Activated T-helper 1 cell treated with anti-CD3 and anti-CD28 coated beads, Interleukin-2, amount 50 U/mL, for 16 hours (primary cell): ENCODE results near the gene POGLUT2.
"Not testable (repeated sequence)": the region's sequence is repeated elsewhere in the genome, so short reads cannot be mapped to it uniquely, and the experiment has no call there.

ENCODE experiments used
- DNase-seq, 2 donors: peaks; one replicate each; pipeline ENCODE4 v3.0.0-alpha.2; 2020; ENCODE audit warnings: low read depth in 1 of 2, low spot score in 1 of 2

The POGLUT2 gene

GRCh38 chr13:102807699-102808098, 8.9 kb upstream of the POGLUT2 start:
- no peak for DNase-seq

GRCh38 chr13:102805680-102806079, 6.9 kb upstream of the POGLUT2 start:
- DNase-seq, result no peak

- DNase-seq, result peak; percentile 56 to 70
Measured at GRCh38 chr13:102800145-102801041, 1.6 kb upstream of the POGLUT2 start.

- no peak for DNase-seq
Measured at GRCh38 chr13:102799426-102800144, 809 bp upstream of the POGLUT2 start.

GRCh38 chr13:102793611-102794355, 5.0 kb downstream of the POGLUT2 start:
- no peak for DNase-seq

- DNase-seq, result no peak
Measured at GRCh38 chr13:102792396-102792795, 6.4 kb downstream of the POGLUT2 start.

DNA sequence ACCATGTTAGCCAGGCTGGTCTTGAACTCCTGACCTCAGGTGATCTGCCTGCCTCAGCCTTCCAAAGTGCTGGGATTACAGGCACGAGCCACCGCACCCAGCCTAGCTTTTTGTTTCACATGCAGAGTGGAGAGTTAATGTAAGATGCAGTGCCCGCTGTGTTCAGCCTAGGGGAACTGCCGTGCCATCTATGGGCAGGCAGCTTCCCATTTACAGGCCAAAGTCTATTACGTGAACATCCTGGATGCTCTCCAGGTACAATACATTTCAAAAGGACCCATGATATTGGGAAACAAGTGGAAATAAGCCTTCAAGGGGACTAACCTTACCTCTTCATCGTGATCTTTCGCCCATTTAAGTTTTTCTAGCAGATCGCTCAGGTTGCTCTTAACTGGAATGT, 10.1 kb downstream of the POGLUT2 start:
- DNase-seq, result no peak

DNA sequence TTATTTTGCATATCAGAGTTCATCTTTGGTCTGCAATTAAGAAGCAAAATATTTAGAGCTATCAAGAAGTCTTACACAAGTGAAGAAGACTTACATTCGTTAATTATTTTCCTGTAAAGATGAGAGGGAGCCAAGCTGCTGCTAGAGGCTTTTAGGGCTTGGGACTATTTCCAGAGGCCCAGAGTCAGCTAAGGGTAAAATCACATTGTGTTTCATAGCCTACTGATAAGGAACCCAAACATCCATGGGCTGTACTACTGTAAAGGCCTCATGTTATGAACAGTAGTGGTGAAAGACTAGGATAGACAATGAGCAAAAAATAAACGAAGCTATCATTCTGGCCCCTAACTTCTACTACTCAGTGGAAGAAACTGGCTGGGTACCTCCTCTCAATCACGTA, 14.3 kb downstream of the POGLUT2 start:
- DNase-seq, result no peak

DNA sequence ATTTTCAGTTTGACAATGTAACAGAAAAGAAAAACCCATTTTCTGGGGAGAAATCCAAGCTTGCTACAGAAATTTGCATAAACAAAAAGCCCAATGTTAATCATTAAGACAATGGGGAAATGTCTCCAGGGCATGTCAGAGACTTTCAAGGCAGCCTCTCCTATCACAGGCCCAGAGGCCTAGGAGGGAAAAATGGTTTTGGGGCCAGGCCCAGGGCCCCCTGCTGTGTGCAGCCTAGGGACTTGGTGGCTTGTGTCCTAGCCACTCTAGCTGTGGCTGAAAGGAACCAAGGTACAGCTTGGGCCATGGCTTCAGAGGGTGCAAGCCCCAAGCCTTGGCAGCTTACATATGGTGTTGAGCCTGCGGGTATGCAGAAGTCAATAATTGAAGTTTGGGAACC, 17.2 kb downstream of the POGLUT2 start:
- no peak for DNase-seq

- not testable (repeated sequence) for DNase-seq
Measured at GRCh38 chr13:102780656-102781055, 18.1 kb downstream of the POGLUT2 start.

GRCh38 chr13:102779436-102780159, 19.2 kb downstream of the POGLUT2 start:
- no peak for DNase-seq

GRCh38 chr13:102777736-102778135, 21.0 kb downstream of the POGLUT2 start:
- no peak for DNase-seq

GRCh38 chr13:102776271-102776670, 22.5 kb downstream of the POGLUT2 start:
- DNase-seq, result no peak

DNA sequence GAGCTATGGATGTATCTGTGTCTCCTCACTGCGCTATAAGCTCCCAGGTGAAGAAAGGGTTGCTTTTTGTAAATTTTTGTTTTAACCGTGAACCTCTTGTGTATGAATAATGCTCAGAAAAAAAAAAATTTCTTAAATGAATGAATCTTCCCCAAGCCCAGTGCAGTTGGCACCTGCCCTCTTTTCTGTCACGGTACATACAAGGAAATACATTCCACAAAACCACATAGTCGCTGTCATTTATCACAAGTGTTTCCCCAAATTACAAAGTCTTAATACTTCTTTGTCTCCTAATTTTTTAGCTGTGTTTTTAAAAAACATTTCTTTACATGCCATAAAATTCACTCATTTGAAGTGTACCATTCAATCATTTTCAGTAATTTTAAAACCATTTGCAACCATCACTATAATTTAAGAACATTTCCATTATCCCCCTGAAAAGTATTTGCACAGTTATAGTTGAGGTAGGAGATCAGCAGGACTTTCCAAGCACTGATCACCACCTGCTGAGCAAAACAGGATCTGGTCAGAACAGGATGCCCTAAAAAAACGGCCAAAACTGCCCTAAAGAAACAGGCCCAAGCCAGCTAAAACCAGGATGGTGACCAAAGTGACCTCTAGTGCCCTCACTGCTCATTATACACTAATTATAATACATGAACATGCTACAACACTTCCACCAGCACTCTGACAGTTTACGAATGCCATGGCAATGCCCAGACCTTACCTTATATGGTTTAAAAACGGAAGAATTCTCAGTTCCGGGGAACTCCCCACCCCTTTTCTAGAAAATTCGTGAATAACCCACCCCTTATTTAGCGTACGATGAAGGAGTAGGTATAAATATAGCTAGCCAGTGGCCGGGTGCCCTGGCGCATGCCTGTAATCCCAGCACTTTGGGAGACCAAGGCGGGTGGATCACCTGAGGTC, 23.9 kb downstream of the POGLUT2 start:
- DNase-seq, result no peak

- peak in 1 of 2 donors; percentile 1 for DNase-seq
Measured at GRCh38 chr13:102774214-102774568, 24.6 kb downstream of the POGLUT2 start.

DNA sequence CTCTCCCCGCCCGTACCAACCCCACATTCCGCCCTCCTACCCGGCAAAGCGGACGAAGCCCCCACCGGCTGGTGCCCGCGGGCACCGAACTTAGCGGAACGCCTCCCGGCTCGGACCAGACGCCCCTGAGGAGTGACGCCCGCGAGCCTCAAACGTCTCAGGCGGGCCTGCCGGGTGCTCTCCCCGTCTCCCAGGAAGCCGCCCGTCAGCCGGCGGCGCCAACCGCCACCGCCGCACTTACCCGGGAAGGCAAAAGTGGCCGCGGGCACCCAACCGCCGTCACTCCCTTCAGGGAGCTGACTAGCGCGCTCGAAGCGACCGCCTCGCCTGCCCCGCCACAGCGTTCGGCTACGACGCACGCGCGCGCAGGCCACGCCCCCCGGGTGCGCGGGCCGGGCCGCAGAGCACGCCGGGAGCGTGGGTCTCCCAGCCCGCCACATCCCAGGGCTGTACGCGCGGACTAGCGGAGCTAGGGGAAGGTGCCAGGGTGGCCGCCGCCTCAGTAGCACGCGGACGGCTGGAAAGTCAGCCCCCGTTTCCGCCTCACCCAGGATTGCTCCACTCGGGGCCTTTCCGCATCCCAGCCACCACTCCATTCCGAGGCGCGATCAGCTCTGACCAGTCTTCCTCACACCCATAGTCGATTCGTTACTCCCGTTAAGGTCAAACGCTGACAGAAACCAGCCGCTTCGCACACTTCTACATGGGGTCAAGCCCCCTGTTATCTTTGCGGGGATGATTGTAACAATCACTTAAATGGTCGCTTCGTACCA, 25.1 kb downstream of the POGLUT2 start, which contains the start of gene TEX30:
TSS of gene TEX30 (minus strand) at position 346 of the 773 bp plus-strand sequence. CDS start 3,760 bp downstream, outside the sequence.
- DNase-seq, result peak; percentile 71 to 82

- DNase-seq, result no peak
Measured at GRCh38 chr13:102772042-102772425, 26.7 kb downstream of the POGLUT2 start.

DNA sequence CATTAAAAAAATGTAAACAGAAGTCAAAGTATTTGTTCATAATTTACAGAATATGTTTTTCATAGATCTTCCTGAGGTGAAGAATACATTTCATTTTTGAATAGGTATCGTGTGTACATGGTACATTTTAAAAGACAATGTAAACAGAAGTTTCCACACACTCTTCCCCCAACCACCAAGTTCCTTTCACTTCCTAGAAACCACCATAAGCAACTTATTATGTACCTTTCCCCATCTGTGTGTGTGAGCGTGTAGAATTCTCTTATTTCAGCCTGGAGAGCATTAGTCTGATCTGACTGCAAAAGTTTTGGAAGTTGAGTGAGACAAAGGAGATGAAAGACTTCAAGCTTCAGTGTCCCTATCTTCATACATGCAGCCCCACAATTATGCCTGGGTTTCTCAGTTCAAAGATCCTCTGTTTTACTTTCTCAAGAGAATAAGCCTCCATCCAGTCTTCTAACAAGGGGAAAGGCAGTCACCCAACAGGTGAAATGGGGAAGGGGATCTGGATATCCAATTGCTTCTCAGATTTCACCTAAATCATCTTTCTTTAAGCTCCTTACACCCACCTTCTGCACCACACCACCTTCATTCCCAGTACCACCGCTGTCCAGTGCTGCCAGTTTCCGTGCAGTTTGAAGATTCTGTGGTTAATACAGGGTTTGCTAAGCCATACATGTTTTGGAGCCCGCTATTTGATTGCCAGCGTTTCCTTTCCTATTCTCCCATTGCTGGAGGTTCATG, 27.3 kb downstream of the POGLUT2 start:
- no peak for DNase-seq
